ENCODE data around the gene TRIM29. TPM values are rescaled to one million over a fixed set of nuclear protein-coding genes. Genes with fewer than 3 reads are reported as not detected.
"Not testable (repeated sequence)": the region's sequence is repeated elsewhere in the genome, so short reads cannot be mapped to it uniquely, and the experiment has no call there.

TRIM29 gene, protein sequence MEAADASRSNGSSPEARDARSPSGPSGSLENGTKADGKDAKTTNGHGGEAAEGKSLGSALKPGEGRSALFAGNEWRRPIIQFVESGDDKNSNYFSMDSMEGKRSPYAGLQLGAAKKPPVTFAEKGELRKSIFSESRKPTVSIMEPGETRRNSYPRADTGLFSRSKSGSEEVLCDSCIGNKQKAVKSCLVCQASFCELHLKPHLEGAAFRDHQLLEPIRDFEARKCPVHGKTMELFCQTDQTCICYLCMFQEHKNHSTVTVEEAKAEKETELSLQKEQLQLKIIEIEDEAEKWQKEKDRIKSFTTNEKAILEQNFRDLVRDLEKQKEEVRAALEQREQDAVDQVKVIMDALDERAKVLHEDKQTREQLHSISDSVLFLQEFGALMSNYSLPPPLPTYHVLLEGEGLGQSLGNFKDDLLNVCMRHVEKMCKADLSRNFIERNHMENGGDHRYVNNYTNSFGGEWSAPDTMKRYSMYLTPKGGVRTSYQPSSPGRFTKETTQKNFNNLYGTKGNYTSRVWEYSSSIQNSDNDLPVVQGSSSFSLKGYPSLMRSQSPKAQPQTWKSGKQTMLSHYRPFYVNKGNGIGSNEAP
- not detected in 2 replicates for total RNA-seq (2014; rRNA removed)
- polyA plus RNA-seq (2012): 0.04 TPM

DNA sequence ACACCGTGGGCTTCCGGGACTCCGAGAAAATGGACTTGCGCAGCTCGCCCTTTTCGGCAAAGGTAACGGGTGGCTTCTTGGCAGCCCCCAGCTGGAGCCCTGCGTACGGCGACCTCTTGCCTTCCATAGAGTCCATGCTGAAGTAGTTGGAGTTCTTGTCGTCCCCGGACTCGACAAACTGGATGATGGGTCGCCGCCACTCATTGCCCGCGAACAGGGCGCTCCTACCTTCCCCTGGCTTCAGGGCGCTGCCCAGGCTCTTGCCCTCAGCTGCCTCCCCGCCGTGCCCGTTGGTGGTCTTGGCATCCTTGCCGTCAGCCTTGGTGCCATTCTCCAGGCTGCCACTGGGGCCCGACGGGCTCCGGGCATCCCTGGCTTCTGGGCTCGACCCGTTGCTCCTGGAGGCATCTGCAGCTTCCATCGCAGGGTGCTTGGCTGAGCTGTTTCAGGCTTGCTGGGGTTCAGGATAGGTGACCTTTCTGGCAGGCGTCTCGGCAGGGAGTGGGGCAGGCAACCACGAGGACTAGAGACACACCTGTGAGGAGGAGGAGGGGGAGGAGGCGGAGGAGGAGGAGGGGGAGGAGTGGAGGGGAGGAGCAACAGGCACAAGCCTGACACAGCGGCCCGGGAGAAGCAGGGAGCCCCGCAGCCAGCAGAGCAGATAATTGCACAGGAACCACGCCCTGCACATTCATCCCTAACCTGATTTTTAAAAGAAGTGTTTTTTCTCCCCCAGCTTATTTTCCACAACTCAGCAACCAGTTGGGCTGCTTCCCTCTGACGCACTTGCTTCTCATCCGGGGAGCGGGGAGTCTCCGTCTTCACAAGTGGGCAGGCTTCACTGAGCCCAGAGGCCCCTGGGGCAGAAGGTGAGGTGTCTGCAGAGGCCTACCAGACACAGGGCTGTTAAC is at the start of gene TRIM29:
TSS of gene TRIM29 (minus strand) at position 503 of the 911 bp plus-strand sequence. CDS start at position 421, 82 bp downstream.
- DNase-seq (ENCODE audit: low read depth): no peak

GRCh38 chr11:120186774-120187591 is 49.1 kb upstream of the TRIM29 start:
- DNase-seq (ENCODE audit: low read depth): no peak

- no peak for DNase-seq (ENCODE audit: low read depth)
These were observed 48.5 kb upstream of the TRIM29 start for GRCh38 chr11:120186456-120186773.

- no peak for DNase-seq (ENCODE audit: low read depth)
These were observed 48.0 kb upstream of the TRIM29 start for GRCh38 chr11:120185706-120186455.

DNA sequence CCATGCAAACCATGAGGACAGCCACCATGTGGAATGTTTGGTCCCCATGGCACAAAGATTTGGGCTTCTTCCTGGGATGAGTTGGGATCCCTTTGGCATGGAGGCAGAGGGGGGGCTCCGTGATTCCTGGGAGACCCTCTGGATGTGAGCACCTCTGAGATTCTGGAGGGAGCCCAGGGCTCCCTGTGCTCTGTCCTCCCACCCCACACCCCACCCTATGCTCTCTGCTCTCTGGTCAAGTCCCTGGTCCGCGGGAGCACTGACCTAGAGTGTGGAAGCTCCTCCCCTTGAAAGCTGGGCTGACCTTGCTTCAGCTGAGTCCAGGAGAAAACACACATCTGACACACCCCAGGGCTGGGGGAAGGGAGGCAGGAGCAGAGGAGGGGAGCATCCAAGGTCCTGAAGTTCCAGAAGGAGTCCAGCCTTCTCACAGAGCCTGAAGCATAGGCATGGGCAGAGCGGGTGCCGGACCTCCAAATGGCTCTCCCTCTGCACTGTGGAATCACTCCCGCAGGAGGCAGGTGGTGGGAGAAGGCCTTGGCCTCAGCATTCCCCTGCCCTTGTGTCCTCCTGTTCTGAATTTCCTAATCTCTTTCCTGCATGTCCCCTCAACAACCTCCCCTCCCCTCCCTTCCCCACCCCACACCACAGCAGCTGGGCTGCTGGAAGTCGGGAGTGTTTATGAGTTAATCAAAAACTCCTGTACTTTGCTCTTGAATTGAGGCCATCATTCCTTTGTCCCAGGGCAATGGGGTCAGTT is 47.2 kb upstream of the TRIM29 start:
- no peak for DNase-seq (ENCODE audit: low read depth)

DNA sequence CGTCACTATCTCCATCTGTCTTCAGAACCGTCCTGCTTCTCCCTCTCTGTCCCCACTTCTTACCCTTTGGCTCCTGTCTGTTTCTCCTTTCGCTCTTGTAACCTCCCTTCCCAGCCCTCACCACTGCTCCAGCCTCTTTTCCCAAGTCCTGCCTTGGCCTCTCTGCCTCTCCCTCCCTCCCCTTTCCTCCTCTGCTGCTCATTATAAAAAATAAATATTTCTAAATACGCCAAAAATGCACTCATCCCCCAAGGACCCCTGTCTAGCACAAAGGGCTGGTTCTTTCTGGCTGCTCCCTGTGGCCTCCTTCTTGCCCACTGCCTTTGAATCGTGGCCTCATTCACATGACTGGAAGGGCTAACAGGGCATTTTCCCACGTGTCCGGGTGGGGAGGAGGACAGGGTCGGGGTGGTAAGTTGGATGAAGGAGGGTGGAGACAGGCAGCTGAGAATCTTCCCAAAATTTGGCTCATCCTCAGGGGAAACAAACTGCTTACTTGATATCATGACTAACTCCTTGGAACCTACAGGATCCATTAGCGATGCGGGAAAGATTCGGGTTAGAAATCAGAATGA is 46.5 kb upstream of the TRIM29 start:
- DNase-seq (ENCODE audit: low read depth): no peak

DNA sequence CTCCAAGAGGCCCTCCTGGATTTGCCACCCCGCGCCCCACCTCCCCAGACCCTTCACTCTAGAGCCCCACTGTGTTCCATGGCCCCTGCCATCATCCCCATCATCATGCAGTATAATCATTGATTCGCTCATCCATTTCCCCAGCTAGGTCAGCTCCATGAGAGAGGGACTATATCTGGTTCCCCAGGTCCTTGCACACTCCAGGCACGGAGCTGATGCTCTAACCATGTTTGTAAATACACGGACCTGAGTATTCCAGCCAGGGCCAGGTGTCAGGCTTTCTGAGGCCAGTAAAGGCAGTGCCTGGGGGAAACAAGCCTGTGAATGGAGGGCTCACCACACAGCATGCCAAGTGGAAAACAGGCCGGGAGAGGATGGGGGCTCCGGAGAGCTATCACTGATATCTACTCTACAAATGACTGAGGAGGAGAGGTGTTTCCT is 45.8 kb upstream of the TRIM29 start:
- DNase-seq (ENCODE audit: low read depth): no peak

DNA sequence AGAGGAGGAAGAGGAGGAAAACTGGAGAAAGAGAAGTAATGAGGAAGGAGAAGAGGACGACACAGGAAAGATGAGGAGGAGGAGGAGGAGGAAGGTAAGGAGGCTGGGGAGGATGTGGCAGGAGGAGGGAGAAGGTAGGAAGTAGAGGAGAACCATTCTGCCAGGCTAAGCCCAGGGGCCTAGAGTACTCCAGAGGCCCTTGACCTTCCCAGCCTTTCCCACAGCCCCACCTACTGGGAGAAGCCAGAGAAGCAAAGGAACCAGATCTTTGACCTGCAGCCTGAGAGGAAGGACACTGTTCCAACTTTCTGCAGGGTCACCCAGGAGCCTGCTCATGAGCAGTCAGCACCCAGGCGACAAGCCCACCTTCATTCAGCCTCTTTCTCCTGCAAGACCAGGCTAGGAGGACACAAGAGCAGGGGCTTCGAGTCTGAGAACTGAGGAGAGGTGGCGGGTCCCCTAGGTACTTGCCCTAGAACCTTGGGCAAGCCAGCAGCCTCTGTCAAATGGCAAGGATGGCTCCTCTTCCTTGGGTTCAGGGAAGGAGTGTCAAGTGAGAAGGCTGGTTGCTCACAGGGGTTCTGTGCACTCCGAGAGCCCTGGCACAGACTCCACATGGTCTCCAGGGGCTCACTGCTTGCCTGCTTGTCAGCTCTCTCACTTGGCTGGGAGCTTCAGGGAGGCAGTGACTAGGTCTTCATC is 45.0 kb upstream of the TRIM29 start:
- peak; percentile 16 for DNase-seq (ENCODE audit: low read depth)

- DNase-seq (ENCODE audit: low read depth): no peak
These were observed 44.5 kb upstream of the TRIM29 start for GRCh38 chr11:120182372-120182771.

DNA sequence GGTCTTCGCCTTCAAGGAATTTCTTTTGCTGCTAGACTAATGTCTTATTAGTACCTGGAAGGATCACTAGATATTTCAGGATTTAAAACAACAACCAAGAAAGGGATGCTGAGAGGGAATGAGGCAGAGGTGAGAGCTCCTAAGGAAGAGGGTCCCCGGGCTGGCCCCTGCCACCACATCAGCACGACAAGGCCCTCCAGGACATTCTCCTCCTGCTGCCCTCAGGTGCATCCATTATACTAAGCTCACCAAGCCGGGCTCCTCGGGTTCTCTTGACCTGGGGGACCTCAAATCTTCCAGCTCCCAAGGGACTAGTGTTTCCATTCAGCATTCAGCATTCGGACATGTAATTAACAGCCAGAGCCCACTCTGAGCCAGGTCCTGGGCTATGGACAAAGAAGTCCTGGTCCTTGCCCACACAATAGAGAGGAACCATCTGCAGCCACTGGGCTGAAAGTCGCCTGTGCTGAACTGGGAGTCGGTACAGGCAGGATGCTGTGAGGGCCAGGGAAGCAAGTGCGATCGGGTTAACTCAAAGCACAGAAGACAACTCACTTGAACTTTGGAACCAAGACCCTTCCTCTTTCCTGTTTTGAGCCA is 43.6 kb upstream of the TRIM29 start:
- DNase-seq (ENCODE audit: low read depth): no peak

DNA sequence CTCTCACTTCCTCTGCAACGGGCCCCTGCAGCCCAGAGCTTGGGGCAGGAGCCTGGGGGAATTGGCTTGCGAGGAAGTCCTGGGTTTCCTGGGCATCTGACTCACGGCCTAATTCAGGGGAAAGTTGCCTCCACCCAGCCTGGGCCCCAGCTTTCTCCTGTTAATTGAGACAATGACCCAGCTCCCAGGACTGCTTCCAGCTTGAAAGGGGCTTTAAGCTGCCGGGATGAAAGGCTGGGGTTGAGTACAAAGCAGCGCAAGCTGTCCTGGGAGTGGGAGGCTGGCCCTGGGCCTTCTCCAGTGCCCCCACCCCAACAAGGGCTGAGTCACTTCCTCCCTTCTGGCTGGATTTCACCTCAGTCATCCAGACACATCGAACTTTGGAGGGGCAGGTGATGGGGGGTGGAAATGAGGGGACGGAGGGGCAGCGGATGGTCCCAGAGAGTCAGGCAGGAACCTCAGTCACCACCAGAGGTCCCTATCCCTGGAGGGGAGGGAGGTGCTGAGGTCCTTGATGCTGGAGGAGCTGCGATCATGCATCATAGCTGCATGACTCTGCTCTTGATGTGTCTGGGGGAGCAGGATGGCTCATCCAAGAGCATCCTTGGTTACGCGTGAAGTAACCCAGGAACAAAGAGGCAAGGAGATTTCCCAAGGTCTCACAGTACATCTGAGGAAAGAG is 42.8 kb upstream of the TRIM29 start:
- DNase-seq (ENCODE audit: low read depth): no peak

DNA sequence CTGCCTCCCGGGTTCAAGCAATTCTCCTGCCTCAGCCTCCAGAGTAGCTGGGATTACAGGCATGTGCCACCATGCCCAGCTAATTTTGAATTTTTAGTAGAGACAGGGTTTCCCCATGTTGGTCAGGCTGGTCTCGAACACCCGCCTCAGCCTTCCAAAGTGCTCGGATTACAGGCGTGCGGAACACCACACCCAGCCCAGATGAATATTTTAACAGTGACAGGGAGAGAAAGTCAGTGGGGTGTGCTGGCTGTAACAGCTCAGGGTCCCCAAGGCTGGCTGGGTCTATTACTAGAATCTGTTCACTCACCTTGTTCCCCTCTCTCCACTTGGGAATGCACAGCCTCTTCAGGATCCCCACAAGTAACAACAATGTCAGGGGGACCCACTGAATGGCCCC is 42.1 kb upstream of the TRIM29 start:
- DNase-seq (ENCODE audit: low read depth): not testable (repeated sequence)

DNA sequence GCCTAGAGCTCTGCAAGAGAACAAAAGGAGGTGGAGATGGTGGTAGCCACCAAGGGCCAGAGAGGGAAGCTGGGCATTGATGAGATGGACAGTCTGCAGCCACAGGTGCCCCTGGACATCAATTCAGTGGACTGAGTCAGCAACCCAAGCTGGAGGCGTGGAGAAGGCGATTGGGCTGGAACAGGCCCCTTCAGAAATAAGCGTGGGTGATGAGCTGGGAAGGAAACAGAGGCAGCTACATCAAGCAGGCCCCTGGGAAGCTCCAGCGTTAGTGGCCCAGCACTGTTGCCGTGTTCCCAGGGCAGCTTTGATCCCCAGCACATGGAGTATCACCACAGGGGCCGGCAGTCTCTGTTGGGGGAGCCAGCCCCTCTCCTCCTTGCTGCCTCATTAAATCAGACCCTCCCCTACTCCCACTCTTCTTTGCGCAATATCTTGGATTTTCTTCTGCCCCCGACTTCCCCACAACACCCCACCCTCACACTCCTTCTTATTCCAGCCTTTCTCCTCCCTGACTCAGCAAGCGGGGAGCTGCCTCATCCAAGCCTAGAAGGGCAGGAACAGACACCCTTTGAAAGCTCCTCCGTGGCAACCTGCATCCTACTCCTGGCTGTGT is 41.3 kb upstream of the TRIM29 start:
- DNase-seq (ENCODE audit: low read depth): no peak

GRCh38 chr11:120178561-120179056 is 40.7 kb upstream of the TRIM29 start:
- DNase-seq (ENCODE audit: low read depth): no peak

DNA sequence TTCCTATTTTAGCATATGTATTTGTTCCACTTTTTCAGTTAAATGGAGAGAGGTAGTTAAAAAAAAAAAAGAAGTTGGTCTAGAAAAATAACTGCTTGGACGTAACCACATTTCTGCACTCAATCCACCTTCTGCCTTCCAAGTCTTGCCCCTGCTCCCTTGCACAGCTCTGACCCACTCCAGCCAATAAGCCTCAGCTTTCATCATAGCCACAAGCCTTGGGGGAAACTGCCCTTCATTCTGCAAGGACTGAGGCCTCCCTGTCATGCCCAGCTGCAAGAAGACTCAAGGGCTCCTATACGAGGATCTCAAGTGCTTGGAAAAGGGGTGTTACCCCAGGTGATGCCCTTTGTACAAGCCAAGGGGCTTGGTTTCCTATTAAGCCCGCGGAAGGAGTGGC is 37.0 kb upstream of the TRIM29 start:
- DNase-seq (ENCODE audit: low read depth): no peak

DNA sequence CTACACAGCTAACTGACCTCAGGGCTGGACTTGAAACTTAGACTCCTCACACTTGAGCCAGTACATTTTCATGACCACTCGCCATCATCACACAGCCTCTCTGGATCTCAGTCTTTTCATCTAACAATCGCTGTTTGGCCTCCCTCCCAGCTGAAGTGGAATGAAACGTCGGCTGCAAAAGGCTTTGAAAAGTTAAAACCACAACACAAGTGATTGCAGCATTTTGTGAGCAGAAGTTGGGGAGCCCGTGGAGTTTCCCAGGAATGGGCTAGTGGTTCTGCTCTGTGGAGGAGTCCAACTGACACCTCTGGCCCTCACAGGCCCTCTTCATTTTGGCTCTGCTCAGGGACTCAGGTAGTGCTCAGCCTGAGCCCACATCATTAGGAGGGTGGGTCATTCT is 35.9 kb upstream of the TRIM29 start:
- no peak for DNase-seq (ENCODE audit: low read depth)

GRCh38 chr11:120173019-120173705 is 35.2 kb upstream of the TRIM29 start:
- DNase-seq (ENCODE audit: low read depth): no peak
